HCT116 (cell line): ENCODE results near the gene TNFRSF1A.

Experiments
- ELF1 ChIP-seq: IDR thresholded peaks from 2 replicates; pipeline ENCODE4 v1.6.1; 2012; ENCODE audit warnings: low read depth, borderline replicate concordance
- EZH2phosphoT487 ChIP-seq: fragments of 200-600 bp; IDR thresholded peaks from 2 replicates; pipeline ENCODE4 v1.6.1; 2018; ENCODE audit warnings: antibody characterized with exemption, borderline replicate concordance
- POLR2A ChIP-seq: IDR thresholded peaks from 2 replicates; pipeline ENCODE4 v1.7.0; 2011; ENCODE audit warnings: borderline replicate concordance; ENCODE audit not compliant: insufficient read depth, insufficient read length; ENCODE audit errors: extremely low read depth
- SRF ChIP-seq: IDR thresholded peaks from 2 replicates; pipeline ENCODE4 v1.6.1; 2012; ENCODE audit warnings: low read depth
- YY1 ChIP-seq: IDR thresholded peaks from 2 replicates; pipeline ENCODE4 v1.6.1; 2011; ENCODE audit warnings: low read length, low read depth, moderate library complexity, mild to moderate bottlenecking; ENCODE audit not compliant: insufficient replicate concordance; ENCODE audit errors: extremely low read depth
- ZNF274 ChIP-seq: fragments of 200-500 bp; sonication (Bioruptor generic); IDR thresholded peaks from 2 replicates; pipeline ENCODE4 v1.6.1; 2014; ENCODE audit warnings: mild to moderate bottlenecking, low read depth, low read length, inconsistent platforms
- TF ChIP-seq, protein P1 (sequence below), 3 experiments: fragments of 200-600 bp in 1 of 3; sonication (generic) in 1 of 3; IDR thresholded peaks in 2 of 3; conservative IDR thresholded peaks in 1 of 3; 2 replicates each; pipeline ENCODE4 v1.5.1; 2012 to 2017; ENCODE audit warnings: low read depth in 2 of 3, low read length in 2 of 3, antibody characterized with exemption in 1 of 3, borderline replicate concordance in 1 of 3, control low read depth in 1 of 3, mild to moderate bottlenecking in 1 of 3, mixed read lengths in 1 of 3, mixed run types in 1 of 3, moderate library complexity in 1 of 3; ENCODE audit not compliant: insufficient read depth in 1 of 3

DNA sequence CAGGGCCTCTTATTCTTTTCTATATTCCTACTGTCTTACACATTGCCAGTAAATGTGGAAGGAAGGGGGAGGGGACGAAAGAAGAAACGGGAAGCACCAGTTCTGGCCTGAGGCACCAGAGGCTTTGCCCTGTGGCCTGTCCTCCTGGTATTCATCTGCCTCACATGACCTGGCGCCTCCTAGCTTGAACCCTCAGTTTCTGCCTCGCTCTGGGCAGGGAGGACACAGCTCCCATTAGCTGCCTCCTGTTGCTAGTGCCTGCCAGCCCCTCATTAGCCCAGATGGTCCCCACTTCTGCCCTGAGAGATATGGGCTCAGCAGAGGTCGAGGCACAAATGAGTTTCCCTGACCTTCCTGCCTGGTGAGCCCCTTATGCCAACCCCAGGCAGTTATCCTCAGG, 34.3 kb downstream of the TNFRSF1A start:
- TF ChIP-seq, protein P1, sequence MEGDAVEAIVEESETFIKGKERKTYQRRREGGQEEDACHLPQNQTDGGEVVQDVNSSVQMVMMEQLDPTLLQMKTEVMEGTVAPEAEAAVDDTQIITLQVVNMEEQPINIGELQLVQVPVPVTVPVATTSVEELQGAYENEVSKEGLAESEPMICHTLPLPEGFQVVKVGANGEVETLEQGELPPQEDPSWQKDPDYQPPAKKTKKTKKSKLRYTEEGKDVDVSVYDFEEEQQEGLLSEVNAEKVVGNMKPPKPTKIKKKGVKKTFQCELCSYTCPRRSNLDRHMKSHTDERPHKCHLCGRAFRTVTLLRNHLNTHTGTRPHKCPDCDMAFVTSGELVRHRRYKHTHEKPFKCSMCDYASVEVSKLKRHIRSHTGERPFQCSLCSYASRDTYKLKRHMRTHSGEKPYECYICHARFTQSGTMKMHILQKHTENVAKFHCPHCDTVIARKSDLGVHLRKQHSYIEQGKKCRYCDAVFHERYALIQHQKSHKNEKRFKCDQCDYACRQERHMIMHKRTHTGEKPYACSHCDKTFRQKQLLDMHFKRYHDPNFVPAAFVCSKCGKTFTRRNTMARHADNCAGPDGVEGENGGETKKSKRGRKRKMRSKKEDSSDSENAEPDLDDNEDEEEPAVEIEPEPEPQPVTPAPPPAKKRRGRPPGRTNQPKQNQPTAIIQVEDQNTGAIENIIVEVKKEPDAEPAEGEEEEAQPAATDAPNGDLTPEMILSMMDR (IDR thresholded peaks at IDR 0.05 in 2 of 3, conservative IDR thresholded peaks at IDR 0.05 in 1 of 3; ENCODE audit: borderline replicate concordance in 1 of 3, insufficient read depth in 1 of 3, low read depth in 2 of 3, low read length in 2 of 3) = no peak
- TF ChIP-seq SRF (no peak), ELF1 (no peak), YY1 (no peak), EZH2phosphoT487 (no peak), POLR2A (no peak), ZNF274 (no peak)
